ENCODE data around the gene MDM4.
"Not testable (repeated sequence)": the region's sequence is repeated elsewhere in the genome, so short reads cannot be mapped to it uniquely, and the experiment has no call there.

Gene MDM4

GRCh38 chr1:204517382-204517781, 1.2 kb downstream of the MDM4 start:
- not testable (repeated sequence) for DNase-seq (ENCODE audit: low spot score)

DNA sequence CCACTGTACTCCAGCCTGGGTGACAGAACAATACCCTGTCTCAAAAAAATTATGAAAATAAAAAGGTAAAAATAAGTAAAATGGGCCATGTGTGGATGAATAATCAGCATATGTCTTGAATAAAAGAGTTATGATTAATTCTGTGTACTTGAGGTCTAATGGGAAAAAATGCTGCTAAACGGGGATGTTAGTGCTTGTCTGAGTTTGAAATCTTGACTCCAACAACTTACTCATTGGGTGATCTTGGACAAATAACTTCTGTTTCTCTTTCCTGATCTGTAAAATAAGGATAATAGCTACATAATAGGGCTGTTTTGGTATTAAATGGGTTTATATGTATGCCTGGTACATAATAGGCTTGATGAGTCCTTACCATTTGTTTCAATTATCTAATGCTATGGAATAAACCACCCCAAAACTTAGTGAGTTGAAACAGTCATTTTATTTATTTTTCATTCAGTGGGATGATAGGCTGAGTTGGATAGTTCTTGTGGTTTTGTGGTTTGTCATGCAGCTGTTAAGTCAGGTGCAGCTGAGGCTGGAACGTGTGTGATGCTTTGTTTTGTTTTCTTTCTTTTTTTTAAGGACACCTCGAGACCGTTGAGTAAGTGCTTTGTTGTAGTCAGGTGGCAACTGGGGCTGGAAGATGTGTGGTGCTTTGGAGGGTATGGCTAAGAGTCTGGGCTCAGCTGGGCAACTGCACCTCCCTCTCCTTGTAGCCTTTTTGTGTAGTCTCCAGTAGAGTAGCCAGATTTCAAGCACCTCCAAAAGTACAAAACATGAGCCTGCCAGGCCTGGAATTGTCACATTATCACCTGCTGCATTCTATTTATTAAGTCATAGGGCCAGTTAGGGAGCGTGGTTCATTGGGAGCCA, 4.9 kb downstream of the MDM4 start:
- DNase-seq (ENCODE audit: low spot score), result no peak

- not testable (repeated sequence) for DNase-seq (ENCODE audit: low spot score)
These were observed 5.8 kb downstream of the MDM4 start for GRCh38 chr1:204521941-204522521.

GRCh38 chr1:204523605-204524215, 7.5 kb downstream of the MDM4 start:
- DNase-seq (ENCODE audit: low spot score), result no peak

DNA sequence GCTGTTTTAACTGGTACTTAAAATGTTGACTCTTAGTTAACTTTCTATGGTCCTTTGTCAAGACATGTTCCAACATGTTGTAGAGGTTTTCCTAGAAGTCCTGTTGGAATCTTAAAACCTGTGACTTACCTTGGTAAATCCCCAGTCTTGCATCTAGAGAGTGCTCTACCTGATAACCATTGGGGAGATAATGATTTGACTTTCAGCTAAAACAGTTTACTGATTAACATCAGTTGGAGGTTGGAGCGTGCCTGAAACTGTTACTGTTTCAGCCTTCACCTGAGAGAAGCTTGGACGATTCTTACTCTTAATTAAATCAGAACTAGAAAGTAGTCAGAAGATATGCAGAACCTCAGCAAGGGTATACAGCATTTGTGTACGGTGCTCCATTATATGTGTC, 8.8 kb downstream of the MDM4 start:
- DNase-seq (ENCODE audit: low spot score), result no peak

DNA sequence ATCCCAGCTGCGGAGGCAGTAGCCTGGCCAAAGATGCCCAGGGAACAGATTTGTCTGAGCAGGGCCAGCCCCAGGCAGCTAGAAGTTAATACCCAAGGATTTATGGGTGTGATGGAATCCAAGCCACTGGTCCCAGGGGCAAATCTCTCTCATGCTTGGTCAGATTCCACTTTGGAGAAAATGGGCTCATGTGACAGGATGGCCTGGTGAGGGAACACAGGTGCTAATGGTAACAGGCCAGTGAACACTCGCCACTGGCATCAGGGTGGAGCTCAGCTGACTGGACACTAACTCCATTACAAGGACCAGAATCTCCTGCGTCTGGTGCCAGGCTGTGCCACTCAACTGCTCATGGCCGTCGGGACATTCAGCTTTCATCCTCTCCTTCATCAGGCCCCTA, 12.0 kb downstream of the MDM4 start:
- DNase-seq (ENCODE audit: low spot score), result no peak

GRCh38 chr1:204528677-204529076, 12.5 kb downstream of the MDM4 start:
- no peak for DNase-seq (ENCODE audit: low spot score)

DNA sequence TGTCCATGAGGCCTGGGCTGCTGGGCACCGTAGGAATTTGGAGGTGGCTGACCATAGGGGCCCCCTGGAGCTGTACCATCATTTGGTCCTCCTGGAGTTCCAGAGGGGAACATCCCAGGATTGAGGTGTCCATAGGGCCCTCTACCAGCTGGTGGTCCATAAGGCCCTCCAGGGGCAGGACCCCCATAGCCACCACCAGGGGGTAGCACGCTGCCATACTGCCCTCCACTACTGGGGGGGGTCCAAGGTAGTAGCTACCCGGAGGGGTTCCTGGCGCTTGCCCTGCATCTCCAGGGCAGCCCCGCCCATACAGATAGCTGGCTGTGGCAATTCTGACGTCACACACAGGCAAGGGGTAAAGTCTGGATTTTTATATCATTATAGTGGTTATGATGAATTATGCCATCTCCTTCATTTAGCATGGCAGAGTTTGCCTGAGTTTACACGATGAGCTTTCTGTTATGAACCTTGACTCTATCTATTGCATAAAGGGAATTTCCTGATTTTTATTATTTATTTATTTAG, 13.2 kb downstream of the MDM4 start:
- no peak for DNase-seq (ENCODE audit: low spot score)

DNA sequence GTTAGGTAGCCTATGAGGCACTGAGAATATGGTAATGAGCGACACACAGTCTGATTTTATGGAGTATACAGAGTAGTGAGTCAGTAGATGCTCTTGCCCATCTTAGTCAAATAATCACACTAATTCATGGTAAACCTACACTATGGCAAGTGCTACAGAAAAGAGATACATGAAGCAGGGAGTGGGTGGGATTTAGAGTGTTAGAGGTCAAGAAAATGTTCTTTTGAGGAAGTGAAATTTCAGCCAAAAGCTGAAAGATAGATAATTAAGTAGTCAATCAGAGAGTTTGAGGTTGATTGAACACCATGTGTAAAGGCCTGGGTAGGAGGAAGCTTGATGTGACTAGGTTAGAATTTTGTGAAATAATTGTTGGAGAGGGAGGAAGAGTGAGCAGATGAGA, 14.7 kb downstream of the MDM4 start:
- DNase-seq (ENCODE audit: low spot score), result no peak

DNA sequence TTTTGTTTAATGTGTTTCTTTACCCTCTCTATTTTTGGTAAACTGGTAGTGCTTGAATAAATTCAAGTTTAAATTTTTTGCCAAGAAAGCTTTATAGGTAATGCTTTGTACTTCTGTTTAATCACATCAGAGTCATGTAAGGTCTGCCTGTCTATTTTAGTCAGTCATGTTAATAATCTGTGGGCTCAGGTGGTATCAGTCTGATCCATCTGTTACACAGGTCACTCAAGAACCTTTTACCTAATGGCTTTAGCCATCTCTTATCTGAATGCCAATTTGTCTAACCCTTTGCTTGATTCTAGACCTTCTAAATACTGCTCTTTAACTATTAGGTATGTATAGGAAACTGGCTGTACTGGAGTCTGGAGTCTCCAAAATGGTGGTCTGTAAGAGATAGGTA, 16.6 kb downstream of the MDM4 start:
- DNase-seq (ENCODE audit: low spot score), result no peak

- no peak for DNase-seq (ENCODE audit: low spot score)
These were observed 25.4 kb downstream of the MDM4 start for GRCh38 chr1:204541626-204542025.

GRCh38 chr1:204544321-204544720, 28.1 kb downstream of the MDM4 start:
- DNase-seq (ENCODE audit: low spot score), result no peak

GRCh38 chr1:204545202-204545601, 29.0 kb downstream of the MDM4 start:
- DNase-seq (ENCODE audit: low spot score), result no peak

GRCh38 chr1:204545881-204546280, 29.7 kb downstream of the MDM4 start:
- no peak for DNase-seq (ENCODE audit: low spot score)

DNA sequence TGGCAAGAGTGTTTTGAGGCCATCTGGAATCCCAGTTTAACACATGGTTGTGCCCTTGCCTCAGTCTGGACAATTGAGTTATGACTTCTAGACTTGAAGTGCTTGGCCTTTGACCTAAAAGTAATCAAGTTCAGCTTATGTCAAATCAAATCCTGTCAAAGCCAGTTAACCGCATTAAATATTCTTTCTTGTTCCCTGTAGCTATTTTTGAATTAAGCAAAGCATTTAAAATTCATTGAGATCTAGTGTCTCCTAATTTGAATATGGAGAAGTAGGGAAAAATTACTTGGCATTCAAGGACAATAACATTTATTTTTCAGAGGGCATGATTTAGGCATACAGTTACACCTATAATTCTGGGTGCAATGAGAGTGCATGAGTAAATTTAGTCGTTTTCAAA, 32.1 kb downstream of the MDM4 start:
- no peak for DNase-seq (ENCODE audit: low spot score)

DNA sequence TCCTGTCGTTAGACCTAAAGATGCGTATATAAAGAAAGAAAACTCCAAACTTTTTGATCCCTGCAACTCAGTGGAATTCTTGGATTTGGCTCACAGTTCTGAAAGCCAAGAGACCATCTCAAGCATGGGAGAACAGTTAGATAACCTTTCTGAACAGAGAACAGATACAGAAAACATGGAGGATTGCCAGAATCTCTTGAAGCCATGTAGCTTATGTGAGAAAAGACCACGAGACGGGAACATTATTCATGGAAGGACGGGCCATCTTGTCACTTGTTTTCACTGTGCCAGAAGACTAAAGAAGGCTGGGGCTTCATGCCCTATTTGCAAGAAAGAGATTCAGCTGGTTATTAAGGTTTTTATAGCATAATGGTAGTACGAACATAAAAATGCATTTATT, 33.1 kb downstream of the MDM4 start:
- no peak for DNase-seq (ENCODE audit: low spot score)

DNA sequence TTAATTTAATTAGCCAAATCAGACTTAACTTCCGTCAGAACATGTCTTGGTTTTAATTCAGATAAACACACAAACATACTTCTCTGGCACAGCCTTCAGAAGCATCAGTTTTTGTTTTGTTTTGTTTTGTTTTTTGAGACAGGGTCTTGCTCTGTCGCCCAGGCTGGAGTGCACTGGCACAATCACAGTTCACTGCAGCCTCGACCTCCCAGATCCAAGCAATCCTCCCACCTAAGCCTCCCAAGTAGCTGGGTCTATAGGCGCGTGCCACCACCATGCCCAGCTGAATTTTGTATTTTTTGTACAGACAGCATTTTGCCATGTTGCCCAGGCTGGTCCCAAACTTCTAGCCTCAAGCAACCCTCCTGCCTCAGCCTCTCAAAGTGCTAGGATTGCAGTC, 34.7 kb downstream of the MDM4 start:
- DNase-seq (ENCODE audit: low spot score), result no peak

GRCh38 chr1:204556458-204557052, 40.3 kb downstream of the MDM4 start:
- DNase-seq (ENCODE audit: low spot score), result no peak

DNA sequence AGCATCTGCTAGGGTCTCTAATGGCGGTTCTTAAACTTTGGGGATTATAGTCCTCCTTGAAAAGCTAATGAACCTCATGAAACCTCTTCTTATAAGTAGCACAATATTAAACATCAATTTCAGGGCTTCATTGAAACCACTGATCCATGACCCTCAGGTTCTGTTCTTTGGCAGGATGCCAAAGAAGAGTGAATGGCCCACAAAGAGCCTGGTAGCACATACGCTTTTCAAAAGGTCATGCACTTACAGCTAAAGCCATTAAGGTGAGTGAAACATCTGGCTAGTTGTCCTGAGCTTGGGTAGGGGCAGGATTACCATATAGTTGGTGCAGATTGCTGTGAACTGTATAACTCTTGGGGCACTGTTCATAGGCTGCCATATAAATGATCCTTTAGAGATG, 42.3 kb downstream of the MDM4 start:
- DNase-seq (ENCODE audit: low spot score), result no peak

GRCh38 chr1:204560002-204560401, 43.8 kb downstream of the MDM4 start:
- DNase-seq (ENCODE audit: low spot score), result not testable (repeated sequence)

- DNase-seq (ENCODE audit: low spot score), result no peak
These were observed 44.5 kb downstream of the MDM4 start for GRCh38 chr1:204560590-204561150.
